Panc1 (cell line): ENCODE data around the gene UNC119B.

ENCODE experiments used
- CTCF ChIP-seq: fragments of 450-650 bp; IDR thresholded peaks from 2 replicates; pipeline ENCODE4 v1.5.1; 2017; ENCODE audit warnings: mild to moderate bottlenecking
- POLR2AphosphoS5 ChIP-seq: IDR thresholded peaks from 2 replicates; pipeline ENCODE4 v1.6.1; 2012; ENCODE audit warnings: mild to moderate bottlenecking, low read depth, low read length, moderate library complexity
- REST ChIP-seq, 2 experiments: IDR thresholded peaks; 2 replicates each; pipeline ENCODE4 v1.6.1; 2011 to 2012; ENCODE audit warnings: low read depth in 2 of 2, control low read depth in 1 of 2, low read length in 1 of 2, mild to moderate bottlenecking in 1 of 2, moderate library complexity in 1 of 2; ENCODE audit not compliant: insufficient read depth in 1 of 2
- TCF7L2 ChIP-seq: IDR thresholded peaks from 2 replicates; pipeline ENCODE4 v1.6.1; 2011; ENCODE audit warnings: mild to moderate bottlenecking, low read depth, low read length, inconsistent platforms

DNA sequence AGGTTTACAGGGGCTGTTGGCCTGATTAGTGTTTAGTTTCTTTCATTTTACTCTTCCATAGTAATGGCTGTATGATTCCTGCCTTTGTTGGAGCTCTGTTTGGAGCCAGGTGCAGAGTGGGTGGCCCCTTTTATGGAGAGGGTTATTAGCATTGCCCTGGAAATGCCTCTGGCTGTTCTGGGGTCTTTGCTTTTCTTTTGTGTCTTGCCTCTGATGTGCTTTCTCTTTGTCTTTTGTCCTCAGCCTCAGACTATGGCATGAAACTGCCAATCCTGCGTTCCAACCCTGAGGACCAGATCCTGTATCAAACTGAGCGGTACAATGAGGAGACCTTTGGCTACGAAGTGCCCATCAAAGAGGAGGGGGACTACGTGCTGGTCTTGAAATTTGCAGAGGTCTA is 16.4 kb upstream of the UNC119B start:
- TF ChIP-seq REST (IDR thresholded peaks at IDR 0.05; ENCODE audit: insufficient read depth in 1 of 2, low read depth in 2 of 2, low read length in 1 of 2): no peak
- no peak for TF ChIP-seq CTCF
- TF ChIP-seq POLR2AphosphoS5: no peak
- TF ChIP-seq TCF7L2: no peak
